ENCODE results near the gene HK3. TPM values are rescaled to one million over a fixed set of nuclear protein-coding genes. Genes with fewer than 3 reads are reported as not detected.

Gene HK3
- total RNA-seq, 6 experiments from 2014 or later, result 2.3 to 21.1 (median 9.1) TPM

- no peaks in the 10 kb centered on the region for H3K27me3 ChIP-seq
- no peaks in the 10 kb centered on the region for H3K36me3 ChIP-seq
- no peaks in the 10 kb centered on the region for H3K4me1 ChIP-seq
- no peak overlapping the region for H3K27ac ChIP-seq
- ATAC-seq (no peak), DNase-seq (no peak)
- H3K4me3 ChIP-seq, result no peak overlapping the region
- 38% methylated on average over 5 of the region's 5 CpGs for WGBS (ENCODE audit: insufficient coverage, low coverage, low lambda C conversion rate, missing lambda C conversion rate)
- H3K9me3 ChIP-seq, result no peaks in the 10 kb centered on the region
- intact Hi-C loops (cut with DNase I), result no loop called here
- TF ChIP-seq CTCF (IDR thresholded peaks at IDR 0.05) (no peak), POLR2A (IDR thresholded peaks at IDR 0.05) (no peak)
Observed at GRCh38 chr5:176863765-176864098, 35.4 kb downstream of the HK3 start.

GRCh38 chr5:176863041-176863764 lies 35.9 kb downstream of the HK3 start:
- no peak overlapping the region for H3K27ac ChIP-seq
- 7% methylated on average over 8 of the region's 15 CpGs for WGBS (ENCODE audit: insufficient coverage, low coverage, low lambda C conversion rate, missing lambda C conversion rate)
- DNase-seq, result no peak
- intact Hi-C loops (cut with DNase I), result no loop called here
- no peak for ATAC-seq
- no peaks in the 10 kb centered on the region for H3K4me1 ChIP-seq
- no peaks in the 10 kb centered on the region for H3K9me3 ChIP-seq
- no peak overlapping the region for H3K4me3 ChIP-seq
- TF ChIP-seq POLR2A (IDR thresholded peaks at IDR 0.05) (no peak), CTCF (IDR thresholded peaks at IDR 0.05) (no peak)
- no peaks in the 10 kb centered on the region for H3K36me3 ChIP-seq
- H3K27me3 ChIP-seq, result no peaks in the 10 kb centered on the region

- Histone ChIP-seq H3K4me3 (no peak overlapping the region), H3K27me3 (no peaks in the 10 kb centered on the region), H3K4me1 (no peaks in the 10 kb centered on the region), H3K27ac (no peak overlapping the region), H3K9me3 (no peaks in the 10 kb centered on the region), H3K36me3 (no peaks in the 10 kb centered on the region)
- 42% methylated on average over 9 of the region's 28 CpGs for WGBS (ENCODE audit: insufficient coverage, low coverage, low lambda C conversion rate, missing lambda C conversion rate)
- intact Hi-C loops (cut with DNase I), result no loop called here
- ATAC-seq, result no peak
- no peak for TF ChIP-seq POLR2A (IDR thresholded peaks at IDR 0.05)
- TF ChIP-seq CTCF (IDR thresholded peaks at IDR 0.05), result no peak
- DNase-seq, result no peak
Observed at GRCh38 chr5:176862330-176862995, 36.7 kb downstream of the HK3 start.

- no peak for DNase-seq
- no peak overlapping the region for H3K4me3 ChIP-seq
- no peaks in the 10 kb centered on the region for H3K36me3 ChIP-seq
- no peak for TF ChIP-seq CTCF (IDR thresholded peaks at IDR 0.05)
- TF ChIP-seq POLR2A (IDR thresholded peaks at IDR 0.05), result no peak
- H3K9me3 ChIP-seq, result no peaks in the 10 kb centered on the region
- no peaks in the 10 kb centered on the region for H3K27me3 ChIP-seq
- H3K27ac ChIP-seq, result no peak overlapping the region
- no peak for ATAC-seq
- WGBS (ENCODE audit: insufficient coverage, low coverage, low lambda C conversion rate, missing lambda C conversion rate), result no CpG with 5 or more reads among the region's 11 CpGs
- intact Hi-C loops (cut with DNase I), result no loop called here
- H3K4me1 ChIP-seq, result no peaks in the 10 kb centered on the region
Observed at GRCh38 chr5:176861276-176861675, 37.9 kb downstream of the HK3 start.

Data from right lobe of liver (tissue), 6 donors.